ENCODE results near the gene GABRG1. TPM values are rescaled to one million over a fixed set of nuclear protein-coding genes. Genes with fewer than 3 reads are reported as not detected.

GABRG1 gene
- total and polyA plus RNA-seq, 8 donors: 0.18 TPM; not detected in 7

- intact Hi-C loops (cut with DNase I; ENCODE audit: low total_unique reads): no loop called here
- DNase-seq: no peak
- TF ChIP-seq POLR2AphosphoS5 (IDR thresholded peaks at IDR 0.05): no peak
- TF ChIP-seq EP300 (IDR thresholded peaks at IDR 0.05): no peak
- TF ChIP-seq CTCF (IDR thresholded peaks at IDR 0.05): no peak
- no peak for TF ChIP-seq POLR2A (IDR thresholded peaks at IDR 0.05)
- Histone ChIP-seq H3K4me3 (no peak overlapping the region), H3K36me3 (no peaks in the 10 kb centered on the region), H3K4me1 (no peaks in the 10 kb centered on the region), H3K27ac (no peak overlapping the region), H3K27me3 (no peaks in the 10 kb centered on the region), H3K9me3 (no peaks in the 10 kb centered on the region)
- 57 to 75% (median 61%) methylated on average over 5 of the region's 5 CpGs for WGBS, 5 donors
Observed at GRCh38 chr4:46081674-46082073, 42.2 kb downstream of the GABRG1 start.

DNA sequence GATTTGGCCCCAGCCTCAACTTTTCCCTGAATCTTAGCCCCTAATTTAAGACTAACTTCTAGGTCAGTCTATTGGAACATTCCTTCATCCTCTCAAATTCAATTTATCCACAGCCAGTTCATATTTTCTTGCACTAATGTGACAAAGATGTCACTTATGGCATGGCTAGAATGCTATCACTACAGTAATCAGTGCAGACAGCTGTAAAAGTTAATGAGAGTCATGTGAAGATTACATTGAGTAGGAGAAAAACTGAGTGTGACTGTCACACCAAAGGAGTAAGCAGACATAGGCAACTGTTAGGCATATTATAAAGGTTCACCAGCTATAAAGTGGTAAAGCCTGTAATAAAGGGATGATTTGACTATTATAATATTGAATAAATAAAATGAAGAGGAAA lies 42.6 kb downstream of the GABRG1 start:
- no peak for DNase-seq
- Histone ChIP-seq H3K27me3 (no peaks in the 10 kb centered on the region), H3K4me1 (no peaks in the 10 kb centered on the region), H3K27ac (no peak overlapping the region), H3K9me3 (no peaks in the 10 kb centered on the region), H3K4me3 (no peak overlapping the region), H3K36me3 (no peaks in the 10 kb centered on the region)
- TF ChIP-seq POLR2A (IDR thresholded peaks at IDR 0.05) (no peak), CTCF (IDR thresholded peaks at IDR 0.05) (no peak), POLR2AphosphoS5 (IDR thresholded peaks at IDR 0.05) (no peak), EP300 (IDR thresholded peaks at IDR 0.05) (no peak)
- intact Hi-C loops (cut with DNase I; ENCODE audit: low total_unique reads): no loop called here

GRCh38 chr4:46073778-46074177 lies 50.1 kb downstream of the GABRG1 start:
- TF ChIP-seq POLR2AphosphoS5 (IDR thresholded peaks at IDR 0.05) (no peak), POLR2A (IDR thresholded peaks at IDR 0.05) (no peak), EP300 (IDR thresholded peaks at IDR 0.05) (no peak), CTCF (IDR thresholded peaks at IDR 0.05) (no peak)
- no peaks in the 10 kb centered on the region for H3K36me3 ChIP-seq
- intact Hi-C loops (cut with DNase I; ENCODE audit: low total_unique reads): no loop called here
- peaks cover 0 to 4% (median 0%) of the 10 kb centered on the region in 4 donors for H3K4me1 ChIP-seq
- no peak overlapping the region for H3K4me3 ChIP-seq
- no peak overlapping the region for H3K27ac ChIP-seq
- H3K27me3 ChIP-seq: no peaks in the 10 kb centered on the region
- no peaks in the 10 kb centered on the region for H3K9me3 ChIP-seq
- DNase-seq: no peak

DNA sequence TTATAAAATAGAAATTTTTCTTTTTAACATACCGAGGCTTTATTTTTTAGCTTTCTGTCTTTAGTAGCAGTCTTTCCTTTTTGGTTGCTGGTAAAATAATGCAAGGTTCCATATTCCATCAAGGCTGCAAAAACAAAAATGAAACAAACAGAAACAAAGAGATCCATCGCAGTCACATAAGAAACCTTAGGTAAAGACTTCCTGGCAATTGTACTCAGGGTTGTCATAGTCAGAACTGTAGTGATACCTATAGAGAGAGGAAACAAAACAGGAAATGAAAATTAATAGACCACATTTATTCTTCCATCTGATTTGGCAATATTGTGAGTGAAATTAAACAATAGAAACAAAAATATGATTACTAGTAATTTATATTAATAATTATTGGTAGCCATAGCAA lies 72.5 kb downstream of the GABRG1 start:
- TF ChIP-seq POLR2A (IDR thresholded peaks at IDR 0.05) (no peak), EP300 (IDR thresholded peaks at IDR 0.05) (no peak), CTCF (IDR thresholded peaks at IDR 0.05) (no peak), POLR2AphosphoS5 (IDR thresholded peaks at IDR 0.05) (no peak)
- 81 to 88% (median 83%) methylated on average over 2 of the region's 2 CpGs for WGBS, 5 donors
- Histone ChIP-seq H3K9me3 (no peaks in the 10 kb centered on the region), H3K4me3 (no peak overlapping the region), H3K36me3 (no peaks in the 10 kb centered on the region), H3K4me1 (no peaks in the 10 kb centered on the region), H3K27ac (no peak overlapping the region), H3K27me3 (no peaks in the 10 kb centered on the region)
- no peak for DNase-seq
- intact Hi-C loops (cut with DNase I; ENCODE audit: low total_unique reads): no loop called here

All from stomach (tissue), 9 donors.